GM18951 (cell line): ENCODE data around the gene CPNE8.
"Not testable (repeated sequence)": the region's sequence is repeated elsewhere in the genome, so short reads cannot be mapped to it uniquely, and the experiment has no call there.

Experiments
- POLR2A ChIP-seq: IDR thresholded peaks from 4 replicates; pipeline ENCODE4 v1.6.1; 2011; ENCODE audit warnings: mild to moderate bottlenecking; ENCODE audit not compliant: insufficient read length, insufficient read depth; ENCODE audit errors: extremely low read depth
- in situ Hi-C: fragments of 300-500 bp; cut with MboI; formaldehyde crosslinking; loops from one replicate; pipeline ENCODE4 v1.12.0; 2022; ENCODE audit warnings: low sequenced_read_pairs, mixed read lengths, inconsistent platforms; ENCODE audit not compliant: unreplicated experiment

The CPNE8 gene

DNA sequence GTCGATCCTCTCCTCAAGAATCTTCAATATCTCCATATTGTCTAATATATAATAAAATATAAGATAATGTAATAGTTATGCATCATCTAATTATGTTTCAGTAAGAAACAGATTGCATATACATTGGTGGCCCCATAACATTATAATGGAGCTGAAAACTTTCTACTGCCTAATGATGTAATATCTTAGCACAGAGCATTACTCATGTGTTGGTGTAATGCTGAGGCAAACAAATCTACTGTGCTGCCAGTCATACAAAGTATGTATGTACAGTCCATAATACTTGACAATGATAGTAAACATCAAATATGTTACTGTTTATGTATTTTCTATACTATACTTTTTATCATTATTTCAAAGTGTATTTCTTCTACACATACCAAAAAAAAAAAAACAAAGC lies 128.7 kb downstream of the CPNE8 start:
- in situ Hi-C loops = loop anchor here (10.0 kb wide), 1 partner anchor 128 kb away; the partner anchor contains the start of gene CPNE8
- no peak for TF ChIP-seq POLR2A

GRCh38 chr12:38775457-38775856 lies 129.9 kb downstream of the CPNE8 start:
- TF ChIP-seq POLR2A = no peak
- in situ Hi-C loops = loop anchor here (10.0 kb wide), 1 partner anchor 129 kb away; the partner anchor contains the start of gene CPNE8

DNA sequence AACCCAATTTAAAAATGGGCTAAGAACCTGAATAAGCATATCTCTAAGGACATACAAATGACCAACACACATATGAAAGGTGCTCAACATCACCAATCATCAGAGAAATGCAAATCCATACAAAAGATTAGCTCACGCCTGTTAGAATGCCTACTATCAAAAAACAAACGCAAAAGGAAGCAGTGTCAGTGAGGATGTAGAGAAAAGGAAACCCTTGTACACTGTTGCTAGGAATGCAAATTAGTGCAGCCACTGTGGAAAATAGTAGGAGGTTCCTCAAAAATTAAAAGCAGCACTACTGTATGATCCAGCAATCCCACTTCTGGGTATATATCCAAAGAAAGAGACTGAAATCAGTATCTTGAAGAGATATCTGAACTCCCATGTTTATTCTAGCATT lies 133.0 kb downstream of the CPNE8 start:
- TF ChIP-seq POLR2A = no peak
- in situ Hi-C loops = loop anchor here (10.0 kb wide), 1 partner anchor 132 kb away; the partner anchor contains the start of gene CPNE8

DNA sequence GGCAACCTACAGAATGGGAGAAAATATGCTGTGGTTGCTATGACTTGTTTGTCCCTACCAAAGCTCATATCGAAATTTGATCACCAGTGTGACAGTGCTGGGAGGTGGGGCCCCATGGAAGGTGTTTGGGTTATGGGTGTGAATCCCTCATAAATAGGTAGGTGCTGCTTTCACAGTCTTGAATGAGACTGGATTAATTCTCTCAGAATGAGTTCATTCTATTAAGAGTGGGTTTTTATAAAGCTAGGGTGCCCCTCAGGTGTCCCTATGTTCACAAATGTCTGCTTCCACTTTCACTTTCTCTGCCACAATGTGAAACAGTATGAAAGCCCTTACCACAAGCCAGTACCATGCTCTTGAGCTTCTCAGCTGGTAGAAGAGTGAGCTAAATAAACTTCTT lies 133.5 kb downstream of the CPNE8 start:
- TF ChIP-seq POLR2A = no peak
- in situ Hi-C loops = loop anchor here (10.0 kb wide), 1 partner anchor 133 kb away; the partner anchor contains the start of gene CPNE8

DNA sequence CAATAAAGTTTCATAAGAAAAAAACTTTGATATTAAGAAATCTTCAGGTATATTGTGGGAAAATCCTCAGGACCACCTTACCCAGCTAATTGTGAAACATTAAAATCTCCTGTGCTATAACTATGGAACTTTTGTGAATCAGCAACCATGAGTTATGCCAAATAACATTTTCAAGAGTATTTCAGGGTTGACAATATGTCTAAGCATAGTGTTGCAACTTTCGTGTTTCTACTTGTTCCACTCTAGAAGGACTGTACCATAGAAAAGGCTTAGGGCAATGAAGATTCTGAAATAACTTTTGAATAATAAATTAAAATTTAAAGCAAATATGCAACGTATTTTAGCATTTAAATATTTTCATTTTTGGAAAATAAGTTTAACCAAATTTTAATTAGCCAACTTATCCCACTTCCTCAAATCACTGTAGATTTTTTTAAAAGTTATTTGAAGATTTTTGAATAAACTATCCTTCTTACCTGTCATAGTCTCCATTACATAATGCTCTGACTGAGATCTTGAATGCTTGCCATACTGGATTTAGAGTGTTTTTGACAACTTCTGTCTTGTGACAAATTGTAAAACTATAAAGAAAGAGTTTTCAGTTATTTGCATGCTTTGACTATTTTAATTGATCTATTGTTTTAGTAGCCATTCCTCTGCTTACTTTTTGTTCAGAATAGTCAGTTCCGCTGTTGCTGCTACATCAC lies 143.6 kb downstream of the CPNE8 start:
- no peak for TF ChIP-seq POLR2A
- in situ Hi-C loops = no loop called here

DNA sequence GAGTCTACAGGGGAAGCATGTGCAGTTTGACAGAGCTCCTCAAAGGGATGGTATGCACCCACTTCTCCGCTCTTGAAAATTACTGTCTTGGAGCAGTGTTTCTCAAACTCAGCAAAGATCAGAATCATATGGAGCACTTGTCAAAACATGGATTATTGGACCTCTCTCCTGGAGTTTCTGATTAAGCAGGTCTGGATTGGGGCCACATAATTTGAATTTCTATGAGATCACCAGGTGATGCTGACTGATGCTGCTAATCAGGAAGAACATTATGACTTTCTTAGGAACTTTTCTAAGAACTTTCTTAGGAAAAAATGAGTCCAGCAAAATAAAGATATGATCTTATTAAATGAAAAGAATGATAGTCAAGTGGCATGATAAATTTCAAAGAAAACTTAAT lies 144.3 kb downstream of the CPNE8 start:
- in situ Hi-C loops = no loop called here
- TF ChIP-seq POLR2A = no peak

DNA sequence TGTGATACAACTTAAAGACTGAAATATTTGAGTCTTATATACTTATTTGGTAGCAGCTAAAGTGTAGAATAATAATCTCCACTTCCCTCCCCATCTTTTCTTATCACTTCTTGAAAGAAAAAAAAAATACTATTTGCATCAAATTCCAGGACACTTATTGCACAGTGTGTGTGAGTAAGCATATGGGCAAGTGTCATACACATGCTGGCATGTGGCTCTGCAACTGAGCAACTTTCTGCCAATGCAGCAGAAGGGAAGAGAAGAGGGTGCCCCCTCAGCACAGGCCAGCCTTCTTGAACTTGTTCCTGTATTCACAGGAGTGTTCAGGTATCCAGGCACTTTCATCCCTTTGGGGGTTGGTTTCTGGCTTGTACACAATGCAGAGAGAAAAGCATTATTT lies 145.8 kb downstream of the CPNE8 start:
- no peak for TF ChIP-seq POLR2A
- in situ Hi-C loops = no loop called here

DNA sequence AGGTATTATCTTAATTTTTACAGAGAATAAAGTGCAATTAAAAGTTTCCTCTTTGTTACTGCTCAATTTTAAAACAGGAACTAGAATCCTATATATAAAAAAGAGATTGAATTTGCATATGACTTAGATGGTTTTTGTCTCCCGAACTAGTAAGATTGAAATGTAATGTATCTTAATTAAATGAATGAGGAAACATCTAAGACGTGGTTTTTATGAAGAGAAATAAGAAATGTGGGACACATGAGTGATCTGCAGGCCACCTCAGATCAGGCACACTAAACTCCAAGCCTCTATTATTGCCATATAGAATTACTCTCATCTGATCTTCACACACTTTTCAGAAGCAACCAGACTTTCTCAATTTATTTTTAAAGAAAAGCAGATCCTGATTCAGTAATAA lies 158.6 kb downstream of the CPNE8 start:
- in situ Hi-C loops = no loop called here
- no peak for TF ChIP-seq POLR2A

- no peak for TF ChIP-seq POLR2A
- in situ Hi-C loops = no loop called here
These were observed 159.8 kb downstream of the CPNE8 start for GRCh38 chr12:38745601-38746000.

DNA sequence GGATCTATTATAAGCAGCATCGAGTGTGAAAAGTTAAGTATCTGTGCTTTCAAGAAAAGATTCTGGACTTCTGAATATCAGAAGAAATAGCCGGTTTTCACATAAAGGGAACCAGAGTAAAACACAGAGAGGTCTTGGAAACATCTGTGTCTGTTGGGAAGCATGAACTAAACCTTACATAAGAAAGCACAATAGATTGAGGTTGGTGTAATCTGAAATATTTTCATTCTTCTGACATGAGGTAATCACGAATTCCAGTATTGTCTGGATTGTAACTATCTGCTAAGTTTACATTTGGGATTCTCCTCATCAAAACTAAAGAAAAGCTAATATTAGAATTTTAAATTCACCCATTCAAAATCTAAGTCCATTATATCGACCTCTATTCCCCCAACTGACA lies 161.3 kb downstream of the CPNE8 start:
- in situ Hi-C loops = no loop called here
- no peak for TF ChIP-seq POLR2A

GRCh38 chr12:38742496-38742895 lies 162.9 kb downstream of the CPNE8 start:
- in situ Hi-C loops = not testable (repeated sequence)

DNA sequence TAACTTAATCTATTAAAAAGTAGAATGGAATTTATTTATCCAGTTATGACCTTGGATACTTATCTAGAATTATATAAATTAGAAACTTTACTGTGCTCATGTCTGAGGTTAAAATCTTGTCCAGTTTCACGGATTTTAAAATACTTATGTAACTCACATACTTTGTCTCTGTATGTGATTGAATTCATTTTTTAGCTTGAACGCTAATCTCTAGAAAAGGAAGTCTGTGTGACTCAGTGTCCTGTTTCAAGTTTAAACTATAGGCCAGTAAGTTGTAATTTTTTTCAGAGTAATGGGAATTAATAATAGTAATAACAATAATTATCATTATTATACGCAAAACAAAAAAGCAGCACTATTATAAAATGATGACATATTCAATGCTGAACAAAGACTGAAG lies 168.6 kb downstream of the CPNE8 start:
- no peak for TF ChIP-seq POLR2A
- in situ Hi-C loops = no loop called here

GRCh38 chr12:38732761-38733160 lies 172.6 kb downstream of the CPNE8 start:
- TF ChIP-seq POLR2A = no peak
- in situ Hi-C loops = no loop called here

GRCh38 chr12:38728894-38729293 lies 176.5 kb downstream of the CPNE8 start:
- no peak for TF ChIP-seq POLR2A
- in situ Hi-C loops = no loop called here
